B cell (primary cell): ENCODE results near the gene PLEKHH3.

ENCODE experiments used
- CTCF ChIP-seq: fragments of 200-600 bp; IDR thresholded peaks from one replicate; pipeline ENCODE4 v1.8.0; 2022; ENCODE audit warnings: antibody characterized with exemption, mild to moderate bottlenecking
- EZH2 ChIP-seq: IDR thresholded peaks from 2 replicates; pipeline ENCODE4 v1.6.1; 2012; ENCODE audit warnings: borderline replicate concordance, low read depth, mild to moderate bottlenecking, moderate library complexity, low read length; ENCODE audit not compliant: insufficient read depth, poor library complexity, severe bottlenecking

GRCh38 chr17:42725143-42725542 lies 48.3 kb upstream of the PLEKHH3 start:
- TF ChIP-seq CTCF, result no peak
- no peak for TF ChIP-seq EZH2
